CD14-positive monocyte (primary cell): ENCODE measurements around the gene GMDS. TPM values are rescaled to one million over a fixed set of nuclear protein-coding genes. Genes with fewer than 3 reads are reported as not detected.

Experiments
- DNase-seq, 3 donors: peaks; one replicate each; pipeline ENCODE4 v3.0.0-alpha.2; 2011 to 2022
- H2AFZ ChIP-seq: 2 replicates; pipeline ENCODE4 v1.6.0; 2012; ENCODE audit warnings: mild to moderate bottlenecking, low read depth, low read length, inconsistent platforms; ENCODE audit not compliant: insufficient read depth, poor library complexity, severe bottlenecking
- H3K27ac ChIP-seq, 2 donors: 1 replicate in 1 of 2; 2 replicates in 1 of 2; pipeline ENCODE4 v1.5.1; 2012 to 2013; ENCODE audit warnings: low read length in 2 of 2, control low read depth in 1 of 2, inconsistent platforms in 1 of 2, low read depth in 1 of 2, mild to moderate bottlenecking in 1 of 2
- H3K27me3 ChIP-seq, 2 donors: one replicate each; pipeline versions ENCODE4 v1.6.0 to v1.6.1; 2011 to 2013; ENCODE audit warnings: low read length in 2 of 2; ENCODE audit not compliant: control insufficient read depth in 2 of 2, insufficient read depth in 2 of 2
- H3K36me3 ChIP-seq, 2 donors: replicated peaks in 1 of 2; 1 replicate in 1 of 2; 2 replicates in 1 of 2; pipeline versions ENCODE4 v1.5.1 to v1.6.1; 2012 to 2013; ENCODE audit warnings: low read length in 2 of 2, control low read depth in 1 of 2, inconsistent platforms in 1 of 2, mild to moderate bottlenecking in 1 of 2; ENCODE audit not compliant: insufficient read depth in 2 of 2, control insufficient read depth in 1 of 2
- H3K4me1 ChIP-seq, 2 donors: 1 replicate in 1 of 2; 2 replicates in 1 of 2; pipeline versions ENCODE4 v1.5.1 to v1.6.1; 2012 to 2013; ENCODE audit warnings: low read length in 2 of 2, control low read depth in 1 of 2, inconsistent platforms in 1 of 2, mild to moderate bottlenecking in 1 of 2, moderate library complexity in 1 of 2; ENCODE audit not compliant: insufficient read depth in 2 of 2, control insufficient read depth in 1 of 2
- H3K4me2 ChIP-seq: replicated peaks from 2 replicates; pipeline ENCODE3; 2012; ENCODE audit warnings: low read length, moderate library complexity, mild to moderate bottlenecking; ENCODE audit not compliant: poor library complexity, severe bottlenecking; ENCODE audit errors: extremely low read depth
- H3K4me3 ChIP-seq, 3 experiments: fragments of 200-600 bp in 1 of 3; sonication (generic) in 1 of 3; replicated peaks in 1 of 3; 1 replicate in 2 of 3; 2 replicates in 1 of 3; pipeline ENCODE4 v1.5.1; 2011 to 2013; ENCODE audit warnings: low read length in 3 of 3, mild to moderate bottlenecking in 3 of 3, control low read depth in 2 of 3, low read depth in 2 of 3, inconsistent platforms in 1 of 3, moderate library complexity in 1 of 3
- H3K79me2 ChIP-seq: 2 replicates; pipeline ENCODE4 v1.6.0; 2012; ENCODE audit warnings: mild to moderate bottlenecking, control low read depth, inconsistent platforms, low read length, moderate library complexity; ENCODE audit not compliant: insufficient read depth
- H3K9ac ChIP-seq: 2 replicates; pipeline ENCODE4 v1.6.0; 2017; ENCODE audit warnings: low read length, mild to moderate bottlenecking; ENCODE audit not compliant: insufficient read depth, poor library complexity, severe bottlenecking
- H3K9me3 ChIP-seq, 2 donors: replicated peaks in 1 of 2; 1 replicate in 1 of 2; 2 replicates in 1 of 2; pipeline versions ENCODE4 v1.5.1 to v1.6.1; 2012 to 2013; ENCODE audit warnings: low read length in 2 of 2, control low read depth in 1 of 2; ENCODE audit not compliant: control insufficient read depth in 1 of 2, insufficient read depth in 1 of 2
- H4K20me1 ChIP-seq: 2 replicates; pipeline ENCODE4 v1.6.0; 2012; ENCODE audit warnings: mild to moderate bottlenecking, low read length, control low read depth, moderate library complexity; ENCODE audit not compliant: insufficient read depth
- H3K27ac Mint-ChIP-seq, 7 donors: one replicate each; pipeline ENCODE4 v1.8.0; 2020; ENCODE audit warnings: mild to moderate bottlenecking in 7 of 7, mixed read lengths in 7 of 7, moderate library complexity in 6 of 7, inconsistent platforms in 2 of 7
- H3K27me3 Mint-ChIP-seq, 3 donors: one replicate each; pipeline ENCODE4 v1.8.0; 2021 to 2022; ENCODE audit warnings: low read depth in 3 of 3, mild to moderate bottlenecking in 3 of 3, mixed read lengths in 3 of 3, moderate library complexity in 3 of 3, inconsistent platforms in 1 of 3
- H3K36me3 Mint-ChIP-seq, 2 donors: one replicate each; pipeline ENCODE4 v1.8.0; 2020; ENCODE audit warnings: mixed read lengths in 2 of 2, inconsistent platforms in 1 of 2, mild to moderate bottlenecking in 1 of 2
- H3K4me1 Mint-ChIP-seq: one replicate; pipeline ENCODE4 v1.8.0; 2020; ENCODE audit warnings: mild to moderate bottlenecking, mixed read lengths
- H3K4me3 Mint-ChIP-seq, 2 donors: one replicate each; pipeline ENCODE4 v1.8.0; 2020; ENCODE audit warnings: mild to moderate bottlenecking in 2 of 2, mixed read lengths in 2 of 2, moderate library complexity in 1 of 2
- H3K9me3 Mint-ChIP-seq, 7 donors: one replicate each; pipeline ENCODE4 v1.8.0; 2020 to 2022; ENCODE audit warnings: mixed read lengths in 7 of 7, mild to moderate bottlenecking in 6 of 7, moderate library complexity in 6 of 7, inconsistent platforms in 2 of 7
- WGBS: methylation state at CpG from one replicate; pipeline ENCODE4 v1.1.5; 2013; ENCODE audit warnings: missing lambda C conversion rate; ENCODE audit not compliant: insufficient coverage; 5-methylcytosine and 5-hydroxymethylcytosine counted together
- intact Hi-C, 2 donors: fragments of 100-400 bp; cut with micrococcal nuclease; formaldehyde crosslinking; loops; one replicate each; pipeline versions ENCODE4 v1.15.0 to v1.15.1; 2023
- polyA minus RNA-seq: library from RNA; depleted of rRNA, polyadenylated mRNA; stranded (reverse); fragments of >200 nt; gene quantifications from 2 replicates; pipeline ENCODE4 v1.2.3, GENCODE V29; 2012
- polyA plus RNA-seq, 3 donors: library from polyadenylated mRNA; depleted of rRNA in 1 of 3; unstranded in 2 of 3; stranded (reverse) in 1 of 3; fragments of 300-500 nt in 2 of 3; fragments of >200 nt in 1 of 3; fragmentation: Illumina TruSeq in 2 of 3; gene quantifications; 1 replicate in 2 of 3; 2 replicates in 1 of 3; pipeline ENCODE4 v1.2.3, GENCODE V29; 2012 to 2021
- total RNA-seq, 12 experiments: library from RNA in 1 of 12; stranded (reverse) in 1 of 12; fragments of 120-200 nt in 1 of 12; gene quantifications; one replicate each; pipeline ENCODE4 v1.2.4 and lab custom pipeline; 2013 to 2026; ENCODE audit warnings: mixed read lengths in 6 of 12, inconsistent platforms in 1 of 12
- TF ChIP-seq, protein P1 (sequence below): fragments of 200-600 bp; IDR thresholded peaks from one replicate; pipeline ENCODE4 v1.8.0; 2022; ENCODE audit warnings: antibody characterized with exemption, mild to moderate bottlenecking

The GMDS gene
- 6.0 TPM for total RNA-seq (2013)
- polyA plus RNA-seq (10 to 100 TPM; 10.5 to 19.9 (median 17.6) TPM), polyA minus RNA-seq (5.1 and 6.5 TPM in 2 replicates), total RNA-seq (lab: John Stamatoyannopoulos, UW) (2.3 to 15.1 (median 10.3) reads per million in 11 experiments)

DNA sequence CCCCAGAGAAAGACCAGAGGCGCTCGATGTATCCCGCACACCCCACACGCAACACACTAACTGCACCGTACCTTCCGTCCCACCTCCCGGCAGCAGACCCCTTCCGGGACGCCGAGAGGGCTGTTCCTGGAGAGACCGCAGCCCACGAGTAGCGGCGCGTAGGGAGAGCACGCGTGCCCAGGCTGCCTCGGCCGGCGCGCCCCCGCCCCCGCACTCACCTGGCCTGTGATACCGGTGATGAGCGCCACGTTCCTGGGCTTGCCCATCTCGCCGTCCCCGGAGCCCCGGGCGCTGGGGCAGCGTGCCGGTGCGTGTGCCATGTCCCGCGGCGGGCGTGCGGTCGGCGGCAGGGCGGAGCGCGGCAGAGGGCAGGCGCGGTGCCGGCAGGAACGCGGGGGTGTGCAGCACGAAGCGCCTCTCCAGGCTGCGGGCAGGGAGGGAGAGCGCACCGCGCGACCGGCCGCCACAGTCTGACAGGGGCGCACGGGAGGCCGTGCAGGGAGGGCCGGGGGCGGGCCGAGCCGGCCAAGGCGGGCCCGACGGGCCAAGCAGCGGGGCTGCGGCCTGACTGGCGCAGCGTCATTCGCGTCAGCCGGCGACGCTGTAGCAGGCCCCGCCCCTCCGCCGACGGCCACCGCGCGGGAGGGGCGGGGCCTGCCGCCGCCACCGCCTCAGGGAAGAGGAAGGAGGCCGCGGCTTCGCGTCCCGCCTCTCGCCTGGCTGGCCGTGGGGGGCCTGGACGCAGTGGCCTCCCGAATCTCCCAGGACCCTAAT, at the start of gene GMDS:
Gene GMDS (minus strand): TSS at position 503 of the 774 bp plus-strand sequence.
- peaks cover 37% of the 10 kb centered on the region for H3K79me2 ChIP-seq
- intact Hi-C loops, result loop anchor here (10.0 kb wide), 4 partner anchors 300 to 630 kb away; partner anchors contain the start of gene WRNIP1 (in 1 of the 2)

DNA sequence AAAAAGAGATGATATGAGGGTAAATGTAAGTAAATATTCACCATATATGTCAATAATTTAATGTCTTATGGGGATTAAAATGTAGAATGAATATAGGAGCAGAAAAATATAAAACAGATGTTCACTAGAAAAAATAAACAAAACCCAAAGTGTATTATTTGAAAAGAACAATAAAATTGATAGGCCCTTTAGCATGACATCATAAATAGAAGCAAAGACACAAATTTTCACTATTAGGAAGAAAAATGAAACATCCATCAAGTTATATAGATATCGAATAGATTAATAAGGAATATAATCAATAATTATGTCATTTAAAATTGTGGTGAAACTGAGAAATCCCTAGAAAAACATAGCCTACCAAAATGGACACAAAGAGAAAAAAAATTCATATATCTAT, 40.1 kb upstream of the GMDS start:
- peaks cover 25 to 44% of the 10 kb centered on the region in 2 donors for H3K36me3 Mint-ChIP-seq
- no peaks in the 10 kb centered on the region for H3K27me3 Mint-ChIP-seq
- H4K20me1 ChIP-seq, result no peaks in the 10 kb centered on the region
- no peaks in the 10 kb centered on the region for H3K4me1 ChIP-seq
- H2AFZ ChIP-seq, result no peak overlapping the region
- TF ChIP-seq, protein P1, sequence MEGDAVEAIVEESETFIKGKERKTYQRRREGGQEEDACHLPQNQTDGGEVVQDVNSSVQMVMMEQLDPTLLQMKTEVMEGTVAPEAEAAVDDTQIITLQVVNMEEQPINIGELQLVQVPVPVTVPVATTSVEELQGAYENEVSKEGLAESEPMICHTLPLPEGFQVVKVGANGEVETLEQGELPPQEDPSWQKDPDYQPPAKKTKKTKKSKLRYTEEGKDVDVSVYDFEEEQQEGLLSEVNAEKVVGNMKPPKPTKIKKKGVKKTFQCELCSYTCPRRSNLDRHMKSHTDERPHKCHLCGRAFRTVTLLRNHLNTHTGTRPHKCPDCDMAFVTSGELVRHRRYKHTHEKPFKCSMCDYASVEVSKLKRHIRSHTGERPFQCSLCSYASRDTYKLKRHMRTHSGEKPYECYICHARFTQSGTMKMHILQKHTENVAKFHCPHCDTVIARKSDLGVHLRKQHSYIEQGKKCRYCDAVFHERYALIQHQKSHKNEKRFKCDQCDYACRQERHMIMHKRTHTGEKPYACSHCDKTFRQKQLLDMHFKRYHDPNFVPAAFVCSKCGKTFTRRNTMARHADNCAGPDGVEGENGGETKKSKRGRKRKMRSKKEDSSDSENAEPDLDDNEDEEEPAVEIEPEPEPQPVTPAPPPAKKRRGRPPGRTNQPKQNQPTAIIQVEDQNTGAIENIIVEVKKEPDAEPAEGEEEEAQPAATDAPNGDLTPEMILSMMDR, result no peak
- no peak overlapping the region for H3K4me3 ChIP-seq
- no peak overlapping the region for H3K27ac Mint-ChIP-seq
- no peaks in the 10 kb centered on the region for H3K4me1 Mint-ChIP-seq
- no peak overlapping the region for H3K27ac ChIP-seq
- H3K4me3 Mint-ChIP-seq, result no peak overlapping the region
- no CpG with 5 or more reads among the region's 1 CpG for WGBS
- DNase-seq, result no peak
- H3K9me3 ChIP-seq, result peaks cover 26 to 46% of the 10 kb centered on the region in 2 donors
- H3K36me3 ChIP-seq, result peaks cover 3 to 23% of the 10 kb centered on the region in 2 donors
- H3K9me3 Mint-ChIP-seq, result peaks cover 37 to 70% (median 53%) of the 10 kb centered on the region in 7 donors
- no peak overlapping the region for H3K4me2 ChIP-seq
- no peak overlapping the region for H3K9ac ChIP-seq
- H3K79me2 ChIP-seq, result no peaks in the 10 kb centered on the region
- intact Hi-C loops, result no loop called here
- H3K27me3 ChIP-seq, result no peaks in the 10 kb centered on the region

More for the DNA sequence above, at the start of gene GMDS:
- H4K20me1 ChIP-seq, result peaks cover 3% of the 10 kb centered on the region
- H3K4me3 ChIP-seq, result peak within 1 kb of the TSS; percentile 78 to 98 (median 92)
- no peaks in the 10 kb centered on the region for H3K9me3 ChIP-seq
- peak within 1 kb of the TSS; percentile 79 to 98 for H3K27ac ChIP-seq
- peaks cover 0 to 4% (median 0%) of the 10 kb centered on the region in 7 donors for H3K9me3 Mint-ChIP-seq
- under 1% methylated on average over 97 of the region's 97 CpGs for WGBS
- peaks cover 5 to 9% of the 10 kb centered on the region in 2 donors for H3K36me3 Mint-ChIP-seq
- peak within 1 kb of the TSS; percentile 91 for H3K9ac ChIP-seq
- peak within 1 kb of the TSS; percentile 95 for H3K4me2 ChIP-seq
- peaks cover 42% of the 10 kb centered on the region for H3K4me1 Mint-ChIP-seq
- TF ChIP-seq, protein P1, result no peak
- peak; percentile 88 to 92 (median 88) for DNase-seq
- H3K4me1 ChIP-seq, result peaks cover 33 to 37% of the 10 kb centered on the region in 2 donors
- H3K27me3 ChIP-seq, result no peaks in the 10 kb centered on the region
- H3K36me3 ChIP-seq, result no peaks in the 10 kb centered on the region
- H3K4me3 Mint-ChIP-seq, result peak within 1 kb of the TSS; percentile 89 to 95
- peak within 1 kb of the TSS; percentile 96 to 99 (median 97) for H3K27ac Mint-ChIP-seq
- H3K27me3 Mint-ChIP-seq, result peaks cover 3 to 6% (median 3%) of the 10 kb centered on the region in 3 donors
- peak within 1 kb of the TSS; percentile 96 for H2AFZ ChIP-seq
